HFF-Myc (cell line): ENCODE measurements around the gene XAB2.

Experiments used
- DNase-seq: peaks from one replicate; pipeline ENCODE4 v3.0.0-alpha.2; 2011; ENCODE audit warnings: low read depth; ENCODE audit errors: extremely low read depth
- H3K4me3 ChIP-seq: replicated peaks from 2 replicates; pipeline ENCODE4 v1.5.1; 2011; ENCODE audit warnings: low read depth, mild to moderate bottlenecking, control low read depth, low read length
- CTCF ChIP-seq: IDR thresholded peaks from 2 replicates; pipeline ENCODE4 v1.5.1; 2012; ENCODE audit warnings: mild to moderate bottlenecking, low read depth, low read length, control low read depth; ENCODE audit errors: missing control alignments

Gene XAB2

GRCh38 chr19:7624810-7625209 lies 4.5 kb downstream of the XAB2 start:
- DNase-seq = no peak
- H3K4me3 ChIP-seq = no peak overlapping the region
- no peak for TF ChIP-seq CTCF

GRCh38 chr19:7623725-7624603 lies 5.4 kb downstream of the XAB2 start:
- H3K4me3 ChIP-seq = no peak overlapping the region
- no peak for DNase-seq
- TF ChIP-seq CTCF = no peak

- DNase-seq = no peak
- no peak for TF ChIP-seq CTCF
- H3K4me3 ChIP-seq = no peak overlapping the region
Measured at GRCh38 chr19:7622933-7623685, 6.2 kb downstream of the XAB2 start.

- no peak for TF ChIP-seq CTCF
- DNase-seq = no peak
- H3K4me3 ChIP-seq = no peak overlapping the region
Measured at GRCh38 chr19:7620442-7621412, 8.6 kb downstream of the XAB2 start.

- TF ChIP-seq CTCF = no peak
- H3K4me3 ChIP-seq = no peak overlapping the region
- no peak for DNase-seq
Measured at GRCh38 chr19:7619671-7620441, 9.5 kb downstream of the XAB2 start.
